Inferior parietal cortex (tissue), 1 donor: Measurements from ENCODE around the gene SOAT2.
"Not testable (repeated sequence)": the region's sequence is repeated elsewhere in the genome, so short reads cannot be mapped to it uniquely, and the experiment has no call there.

ENCODE experiments used
- DNase-seq: peaks from one replicate; pipeline ENCODE4 v3.0.0-alpha.2; 2016; ENCODE audit errors: extremely low spot score

Gene SOAT2

DNA sequence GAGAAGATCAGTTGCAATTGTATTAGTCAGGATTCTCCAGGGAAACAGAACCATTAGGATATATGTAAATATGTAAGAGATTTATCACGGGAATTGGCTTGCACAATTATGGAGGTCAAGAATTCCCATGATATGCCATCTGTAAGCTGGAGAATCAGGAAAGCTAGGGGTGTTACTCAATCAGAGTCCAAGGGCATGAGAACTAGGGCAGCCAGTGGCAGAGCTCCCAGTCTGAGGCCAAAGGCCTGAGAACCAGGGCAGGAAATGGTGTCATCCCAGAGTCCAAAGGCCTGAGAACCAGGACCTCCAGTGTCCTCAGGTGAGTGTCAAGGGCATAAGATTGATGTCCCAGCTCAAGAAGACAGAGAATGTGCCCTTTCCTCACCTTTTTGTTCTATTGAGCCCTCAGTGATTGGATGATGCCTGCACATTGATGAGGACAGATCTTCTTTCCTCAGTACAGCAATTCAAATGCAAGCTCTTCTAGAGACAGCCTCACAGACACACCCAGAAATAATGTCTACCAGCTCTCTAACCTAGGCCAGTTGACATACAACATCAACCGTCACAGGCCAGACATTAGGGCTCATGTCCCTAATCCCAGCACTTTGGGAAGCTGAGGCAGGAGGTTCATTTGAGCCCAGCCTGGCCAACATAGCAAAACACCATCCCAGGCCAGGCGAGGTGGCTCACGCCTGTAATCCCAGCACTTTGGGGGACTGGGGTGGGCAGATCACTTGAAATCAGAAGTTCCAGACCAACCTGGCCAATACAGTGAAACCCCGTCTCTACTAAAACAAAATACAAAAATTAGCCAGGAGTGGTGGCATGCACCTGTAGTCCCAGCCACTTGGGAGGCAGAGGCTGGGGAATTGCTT lies 42.3 kb downstream of the SOAT2 start:
- no peak for DNase-seq

DNA sequence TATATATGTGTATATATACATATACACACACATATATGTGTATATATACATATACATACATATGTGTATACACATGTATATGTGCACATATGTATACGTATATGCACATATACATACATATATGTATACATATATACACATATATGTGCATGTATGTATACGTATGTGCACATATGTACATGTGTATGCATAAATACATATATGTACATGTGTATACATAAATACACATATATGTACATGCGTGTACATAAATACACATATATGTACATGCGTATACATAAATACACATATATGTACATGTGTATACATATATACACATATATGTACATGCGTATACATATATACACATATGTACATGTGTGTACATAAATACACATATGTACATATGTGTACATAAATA lies 43.9 kb downstream of the SOAT2 start:
- no peak for DNase-seq

- no peak for DNase-seq
These were observed 44.4 kb downstream of the SOAT2 start for GRCh38 chr12:53147653-53148052.

GRCh38 chr12:53151039-53151438 lies 47.8 kb downstream of the SOAT2 start:
- no peak for DNase-seq

DNA sequence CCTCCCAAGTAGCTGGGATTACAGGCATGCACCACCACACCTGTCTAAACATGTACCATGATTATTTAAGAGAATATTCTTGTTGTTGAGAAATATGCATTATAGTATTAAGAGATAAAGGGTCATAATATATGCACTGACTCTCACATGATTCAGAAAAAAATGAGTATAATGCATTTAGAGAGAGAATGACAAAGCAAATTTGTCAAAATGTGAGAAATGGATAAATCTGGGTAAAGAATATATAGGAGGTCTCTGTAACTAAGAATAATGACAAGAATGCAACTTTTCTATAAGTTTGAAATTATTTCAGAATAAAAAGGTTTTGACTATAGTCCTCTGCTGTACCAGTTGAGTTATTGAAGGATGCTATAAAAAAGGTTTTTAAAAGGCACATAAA lies 49.1 kb downstream of the SOAT2 start:
- DNase-seq: no peak

- peak; percentile 81 for DNase-seq
These were observed 56.0 kb downstream of the SOAT2 start for GRCh38 chr12:53159195-53159839.

DNA sequence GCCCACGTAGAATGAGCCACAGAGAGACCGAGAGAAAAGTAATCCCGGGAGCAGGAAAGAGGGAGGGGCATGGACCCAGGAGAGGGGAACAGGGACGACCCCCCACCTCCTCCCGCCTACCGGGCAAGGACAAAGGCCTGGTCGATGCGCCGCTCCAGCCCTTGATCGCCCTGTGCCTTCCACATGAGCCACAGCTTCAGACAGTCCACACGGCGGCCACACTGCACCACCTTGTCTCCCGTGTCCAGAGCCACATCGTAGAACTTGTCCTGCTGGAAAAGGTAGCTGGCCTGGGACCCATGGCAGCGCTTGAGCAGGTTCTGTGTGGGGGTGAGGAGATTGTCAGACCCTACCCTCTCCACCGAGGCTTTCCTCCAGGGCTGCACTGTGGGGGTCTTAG lies 56.7 kb downstream of the SOAT2 start:
- no peak for DNase-seq

GRCh38 chr12:53160673-53161072 lies 57.4 kb downstream of the SOAT2 start:
- DNase-seq: no peak

DNA sequence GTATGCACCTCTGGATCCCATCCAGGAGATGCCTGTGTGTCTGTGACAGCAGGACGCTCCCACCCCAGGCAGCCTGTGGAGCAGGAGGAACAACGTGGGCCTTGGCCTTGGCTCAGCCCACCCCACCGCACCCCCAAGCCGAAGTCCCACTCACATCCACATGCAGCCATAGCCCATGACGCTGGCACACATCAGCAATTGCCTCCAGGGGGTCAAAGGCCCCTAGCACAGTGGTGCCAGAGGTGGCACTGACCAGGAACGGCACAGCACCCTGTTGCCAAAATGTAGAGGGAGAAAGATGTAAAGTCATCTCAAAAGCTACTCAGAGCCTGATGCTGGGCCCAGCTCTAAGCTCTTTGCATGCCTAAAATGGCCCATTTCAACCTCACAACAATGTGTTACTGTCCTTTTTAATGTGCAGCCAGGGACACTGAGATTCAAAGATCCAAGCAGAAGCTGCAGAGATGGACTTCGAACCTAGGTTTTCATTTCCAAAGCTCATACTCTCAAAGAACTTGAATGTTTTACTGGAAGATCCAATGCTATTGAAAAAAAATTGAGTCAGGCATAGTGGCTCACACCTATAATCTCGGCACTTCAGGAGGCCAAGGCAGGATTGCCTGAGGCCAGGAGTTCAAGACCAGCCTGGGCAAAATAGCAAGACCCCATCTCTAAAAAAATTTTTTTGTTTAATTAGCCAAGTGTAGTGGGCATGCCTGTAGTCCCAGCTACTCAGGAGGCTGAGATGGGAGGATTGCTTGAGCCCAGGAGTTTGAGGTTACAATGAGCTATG lies 58.0 kb downstream of the SOAT2 start:
- DNase-seq: no peak

DNA sequence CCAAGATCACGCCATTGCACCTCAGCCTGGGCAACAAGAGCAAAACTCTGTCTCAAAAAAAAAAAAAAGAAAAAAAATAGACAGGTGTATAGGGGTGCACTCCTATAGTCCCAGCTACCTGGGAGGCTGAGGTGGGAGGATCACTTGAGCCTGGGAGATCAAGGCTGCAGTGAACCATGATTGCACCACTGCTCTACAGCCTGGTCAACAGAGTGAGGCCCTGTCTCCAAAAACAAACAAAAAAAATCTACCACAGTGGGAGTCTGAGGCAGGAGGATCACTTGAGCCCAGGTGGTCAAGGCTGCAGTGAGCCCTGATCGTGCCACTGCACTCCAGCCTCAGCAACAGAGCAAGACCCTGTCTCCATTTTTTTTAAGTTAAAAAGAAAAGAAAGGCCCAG lies 59.7 kb downstream of the SOAT2 start:
- not testable (repeated sequence) for DNase-seq

DNA sequence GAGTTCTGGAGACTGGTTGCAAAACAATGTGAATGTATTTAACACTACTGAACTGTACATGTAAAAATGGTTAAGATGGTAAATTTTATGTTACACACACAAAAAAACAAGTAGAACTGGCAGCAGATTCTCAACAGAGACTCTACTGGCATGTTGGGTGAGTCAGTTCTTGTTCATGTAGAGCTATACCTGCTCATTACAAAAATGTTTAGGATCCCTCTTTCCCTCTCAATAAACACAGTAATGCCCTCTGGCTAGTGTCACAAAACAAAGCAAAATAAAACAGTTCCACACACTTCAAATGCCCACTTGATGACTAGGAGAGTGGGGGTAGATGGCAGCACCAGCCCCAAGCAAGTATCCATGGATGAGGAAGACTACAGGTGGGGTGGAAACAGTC lies 63.6 kb downstream of the SOAT2 start:
- DNase-seq: no peak

DNA sequence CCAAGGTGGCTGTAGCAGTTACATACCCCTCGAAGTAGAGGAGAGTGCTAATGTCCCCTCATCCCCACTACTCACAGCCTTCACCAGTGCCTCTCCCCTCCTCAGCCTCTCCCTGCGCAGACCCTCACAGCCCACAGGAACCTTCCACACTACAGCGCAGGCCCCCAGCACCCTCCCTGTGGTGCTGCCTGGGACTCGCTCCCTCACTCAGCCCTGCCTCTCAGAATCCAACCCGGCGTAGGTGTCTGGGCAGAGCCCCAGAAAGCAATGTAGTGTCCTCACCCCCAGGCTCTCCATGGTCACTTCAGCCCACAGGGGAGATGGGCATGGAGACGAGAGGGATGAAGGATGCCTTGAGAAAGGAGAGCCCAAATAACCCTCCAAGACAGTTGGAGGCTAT lies 66.4 kb downstream of the SOAT2 start:
- no peak for DNase-seq

DNA sequence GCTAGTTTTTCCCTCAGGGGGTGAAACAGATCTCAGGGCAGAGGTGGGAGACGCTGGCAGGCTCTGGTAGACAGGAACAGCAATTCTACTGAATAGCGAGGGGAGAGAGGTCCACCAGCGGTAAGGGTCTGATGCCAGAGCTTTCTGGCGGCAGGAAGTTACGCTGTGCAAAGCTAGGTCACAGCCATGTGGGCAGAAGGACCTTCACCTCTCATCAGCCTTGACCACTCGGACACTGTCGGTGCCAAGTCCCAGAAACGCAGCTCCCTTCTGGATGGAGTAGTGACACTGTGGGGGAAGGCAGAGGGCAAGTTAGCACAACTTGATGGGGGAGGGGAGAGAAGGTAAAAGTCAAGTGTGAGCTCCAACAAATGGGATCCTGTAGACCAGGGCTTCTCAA lies 66.9 kb downstream of the SOAT2 start:
- no peak for DNase-seq

- DNase-seq: no peak
These were observed 67.8 kb downstream of the SOAT2 start for GRCh38 chr12:53170876-53171724.

GRCh38 chr12:53171725-53172329 lies 68.5 kb downstream of the SOAT2 start:
- DNase-seq: no peak

DNA sequence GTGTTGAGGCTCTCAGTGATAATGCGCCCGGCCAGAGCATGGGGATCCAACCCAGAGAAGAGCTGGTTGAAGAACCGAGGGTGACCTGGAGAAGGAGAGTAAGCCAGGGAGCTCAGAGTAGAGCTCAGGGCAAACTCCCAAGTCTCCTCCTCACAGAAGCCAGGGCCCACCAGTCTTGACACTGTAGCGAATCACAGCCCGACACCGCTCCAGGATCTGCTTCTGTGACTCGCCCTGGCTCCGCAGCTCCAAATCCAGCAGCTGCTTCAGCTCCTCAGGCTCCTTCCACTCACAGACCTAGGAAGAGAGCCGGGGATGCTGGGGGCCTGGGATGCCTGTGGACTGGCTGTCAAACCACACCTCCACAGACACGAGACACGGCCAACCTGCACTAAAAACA lies 69.1 kb downstream of the SOAT2 start:
- DNase-seq: no peak

- no peak for DNase-seq
These were observed 69.9 kb downstream of the SOAT2 start for GRCh38 chr12:53173085-53173715.
